Measurements from ENCODE around the gene COL17A1. TPM values are rescaled to one million over a fixed set of nuclear protein-coding genes. Genes with fewer than 3 reads are reported as not detected.

The COL17A1 gene
- total RNA-seq, 1 experiment from 2014 or later = 41.3 TPM

DNA sequence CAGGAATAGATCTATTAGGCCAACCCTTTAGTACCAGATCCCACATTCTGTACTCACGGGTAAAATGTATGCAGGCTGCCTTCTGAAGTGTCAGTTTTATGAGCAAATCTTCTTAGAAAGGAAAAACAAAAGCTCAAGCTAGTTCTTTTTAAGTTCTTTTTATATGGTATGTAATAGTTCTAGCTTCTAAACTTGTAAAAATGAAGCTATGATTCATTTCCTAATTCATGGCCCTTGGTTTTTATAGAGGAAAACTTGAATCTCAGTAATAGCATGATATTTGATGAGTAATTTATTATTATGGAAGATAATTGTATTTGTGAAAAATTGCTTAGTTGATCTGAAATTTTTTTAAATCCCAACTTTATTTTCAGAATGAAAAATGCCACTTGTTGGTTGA lies 64.4 kb downstream of the COL17A1 start:
- no peak overlapping the region for H3K4me3 ChIP-seq
- intact Hi-C loops (cut with micrococcal nuclease; ENCODE audit: unreplicated experiment) = loop anchor here (10.0 kb wide), 1 partner anchor 136 kb away; no protein-coding TSS in a partner anchor
- H3K9me2 ChIP-seq (ENCODE audit: insufficient read depth) = no peaks in the 10 kb centered on the region
- BruUV-seq (replicated peaks) = no TSS peak
- H4K20me1 ChIP-seq (ENCODE audit: insufficient read depth) = no peaks in the 10 kb centered on the region
- no peaks in the 10 kb centered on the region for H3K9me3 ChIP-seq (ENCODE audit: insufficient read depth, low read depth)
- H3K27ac ChIP-seq = no peak overlapping the region
- TF ChIP-seq CTCF (conservative IDR thresholded peaks at IDR 0.05) (no peak), EZH2 (IDR thresholded peaks at IDR 0.05; ENCODE audit: low read depth) (no peak)
- H2AFZ ChIP-seq = no peak overlapping the region
- H3K36me3 ChIP-seq (ENCODE audit: low read depth) = peaks cover 19% of the 10 kb centered on the region
- no peak overlapping the region for H3K4me2 ChIP-seq
- H3F3A ChIP-seq (ENCODE audit: insufficient read depth, low read depth) = no peaks in the 10 kb centered on the region; the same call in 1 of the 2 replicates
- no peaks in the 10 kb centered on the region for H3K4me1 ChIP-seq (replicated peaks; ENCODE audit: insufficient read depth)
- ChIA-PET CTCF (interaction anchor here (0.9 kb wide), 1 partner anchor 133 kb away, joined by 3 read pairs; no protein-coding TSS in a partner anchor), POLR2A (ENCODE audit: unreplicated experiment) (no interaction called here)
- no peak for DNase-seq
- H3K27me3 ChIP-seq (ENCODE audit: insufficient read depth, low read depth) = no peaks in the 10 kb centered on the region
- no peaks in the 10 kb centered on the region for H3K79me2 ChIP-seq (ENCODE audit: low read depth)

DNA sequence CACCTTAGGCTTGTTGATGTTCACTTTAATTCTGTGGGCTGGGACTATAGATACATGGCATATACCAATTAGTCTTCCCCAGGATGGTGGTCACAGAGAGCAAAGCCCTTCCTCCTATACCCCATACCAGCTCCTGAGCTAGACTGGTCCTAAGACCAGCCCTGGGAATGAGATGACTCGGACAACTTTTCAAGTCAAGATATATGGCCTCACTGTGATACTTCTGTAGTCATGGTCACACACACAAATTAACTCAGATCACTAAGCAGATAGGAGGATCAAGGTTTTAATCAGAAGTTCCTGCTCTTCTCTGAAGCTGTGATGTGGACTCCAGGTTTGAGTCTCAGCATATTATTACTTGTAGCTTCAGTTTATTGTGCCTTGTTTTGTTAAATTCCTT lies 65.7 kb downstream of the COL17A1 start:
- H3K4me2 ChIP-seq = no peak overlapping the region
- H3K27me3 ChIP-seq (ENCODE audit: insufficient read depth, low read depth) = no peaks in the 10 kb centered on the region
- H3K9me3 ChIP-seq (ENCODE audit: insufficient read depth, low read depth) = no peaks in the 10 kb centered on the region
- POLR2A ChIA-PET (ENCODE audit: unreplicated experiment) = no interaction called here
- H2AFZ ChIP-seq = no peak overlapping the region
- intact Hi-C loops (cut with micrococcal nuclease; ENCODE audit: unreplicated experiment) = loop anchor here (10.0 kb wide), 1 partner anchor 135 kb away; no protein-coding TSS in a partner anchor
- H3F3A ChIP-seq (ENCODE audit: insufficient read depth, low read depth) = no peaks in the 10 kb centered on the region; the same call in 1 of the 2 replicates
- no peak overlapping the region for H3K4me3 ChIP-seq
- TF ChIP-seq CTCF (conservative IDR thresholded peaks at IDR 0.05) (no peak), EZH2 (IDR thresholded peaks at IDR 0.05; ENCODE audit: low read depth) (no peak)
- CTCF ChIA-PET = no interaction called here
- BruUV-seq (replicated peaks) = no TSS peak
- H4K20me1 ChIP-seq (ENCODE audit: insufficient read depth) = no peaks in the 10 kb centered on the region
- no peaks in the 10 kb centered on the region for H3K4me1 ChIP-seq (replicated peaks; ENCODE audit: insufficient read depth)
- H3K9me2 ChIP-seq (ENCODE audit: insufficient read depth) = no peaks in the 10 kb centered on the region
- H3K27ac ChIP-seq = no peak overlapping the region
- H3K36me3 ChIP-seq (ENCODE audit: low read depth) = peaks cover 19% of the 10 kb centered on the region
- no peaks in the 10 kb centered on the region for H3K79me2 ChIP-seq (ENCODE audit: low read depth)
- no peak for DNase-seq

GRCh38 chr10:104018471-104018870 lies 67.2 kb downstream of the COL17A1 start:
- no peak overlapping the region for H3K27ac ChIP-seq
- no peak overlapping the region for H3K4me2 ChIP-seq
- no peak overlapping the region for H3K4me3 ChIP-seq
- POLR2A ChIA-PET (ENCODE audit: unreplicated experiment) = no interaction called here
- H3F3A ChIP-seq (ENCODE audit: insufficient read depth, low read depth) = no peaks in the 10 kb centered on the region; the same call in 1 of the 2 replicates
- H3K36me3 ChIP-seq (ENCODE audit: low read depth) = peaks cover 19% of the 10 kb centered on the region
- H3K79me2 ChIP-seq (ENCODE audit: low read depth) = no peaks in the 10 kb centered on the region
- BruUV-seq (replicated peaks) = no TSS peak
- no peaks in the 10 kb centered on the region for H3K9me2 ChIP-seq (ENCODE audit: insufficient read depth)
- TF ChIP-seq CTCF (conservative IDR thresholded peaks at IDR 0.05) (no peak), EZH2 (IDR thresholded peaks at IDR 0.05; ENCODE audit: low read depth) (no peak)
- no peak overlapping the region for H2AFZ ChIP-seq
- no peak for DNase-seq
- CTCF ChIA-PET = no interaction called here
- H3K9me3 ChIP-seq (ENCODE audit: insufficient read depth, low read depth) = no peaks in the 10 kb centered on the region
- intact Hi-C loops (cut with micrococcal nuclease; ENCODE audit: unreplicated experiment) = no loop called here
- no peaks in the 10 kb centered on the region for H4K20me1 ChIP-seq (ENCODE audit: insufficient read depth)
- H3K4me1 ChIP-seq (replicated peaks; ENCODE audit: insufficient read depth) = no peaks in the 10 kb centered on the region
- H3K27me3 ChIP-seq (ENCODE audit: insufficient read depth, low read depth) = no peaks in the 10 kb centered on the region

All from PC-9 (cell line).